Suppressor macrophage treated with lipopolysaccharide for 4 hours (primary cell): ENCODE data around the gene AOAH.

Source experiments
- DNase-seq: peaks from one replicate; pipeline ENCODE4 v3.0.0-alpha.2; 2020

The AOAH gene

DNA sequence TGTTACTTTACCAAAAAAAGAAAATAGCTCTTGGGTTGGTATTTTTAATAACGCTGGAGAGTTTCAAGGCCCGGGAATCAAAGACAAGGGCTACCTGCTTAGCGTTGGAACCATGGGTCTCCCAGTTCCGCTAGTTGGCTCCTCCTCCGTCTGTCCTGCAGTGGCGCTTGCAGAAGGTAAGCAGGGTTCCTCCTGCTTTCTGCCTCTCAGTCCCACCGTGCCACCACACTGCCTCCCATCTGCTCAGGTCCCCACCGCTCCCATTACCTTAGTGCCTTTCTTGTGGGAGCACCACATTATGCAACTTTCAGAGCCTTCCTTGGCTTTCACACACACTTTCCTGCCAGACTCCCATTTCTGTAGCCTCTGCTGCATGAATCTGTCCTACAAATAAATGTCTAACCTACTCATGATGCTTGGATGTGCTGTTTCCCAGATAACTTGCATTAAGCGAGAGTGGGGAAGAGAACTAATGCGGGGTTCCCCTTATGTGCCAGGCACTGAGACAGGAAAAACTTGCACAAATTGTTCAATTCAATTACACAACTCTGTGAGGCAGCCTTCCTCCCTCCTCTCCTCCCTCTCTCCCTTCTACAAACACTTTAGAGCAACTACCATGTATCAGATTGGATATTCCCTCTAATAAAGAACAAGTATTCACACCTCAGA is 124.5 kb downstream of the AOAH start:
- peak; percentile 45 for DNase-seq

GRCh38 chr7:36598054-36598674 is 126.1 kb downstream of the AOAH start:
- DNase-seq, result no peak

GRCh38 chr7:36597090-36597773 is 127.1 kb downstream of the AOAH start:
- DNase-seq, result no peak

- DNase-seq, result no peak
These were observed 129.8 kb downstream of the AOAH start for GRCh38 chr7:36594445-36594844.

DNA sequence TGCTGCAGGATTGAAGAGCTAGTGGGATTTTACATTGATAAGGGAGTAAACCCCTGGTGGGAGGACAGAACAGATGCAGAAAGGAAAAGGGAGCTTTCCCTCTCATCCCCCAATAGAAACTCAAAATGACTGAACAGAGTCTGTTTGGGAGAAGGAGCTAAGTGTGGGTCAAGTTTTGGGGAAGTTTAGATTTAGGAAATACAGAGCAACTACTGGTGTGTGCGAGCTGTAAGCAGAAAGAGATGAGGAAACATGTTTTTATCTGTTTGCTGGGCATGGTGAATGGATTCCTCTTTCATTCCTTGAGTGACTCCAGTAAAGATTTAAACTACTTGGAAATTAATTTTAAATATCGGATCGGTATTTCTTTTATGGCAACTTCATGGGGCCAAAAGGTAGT is 132.7 kb downstream of the AOAH start:
- peak; percentile 43 for DNase-seq

DNA sequence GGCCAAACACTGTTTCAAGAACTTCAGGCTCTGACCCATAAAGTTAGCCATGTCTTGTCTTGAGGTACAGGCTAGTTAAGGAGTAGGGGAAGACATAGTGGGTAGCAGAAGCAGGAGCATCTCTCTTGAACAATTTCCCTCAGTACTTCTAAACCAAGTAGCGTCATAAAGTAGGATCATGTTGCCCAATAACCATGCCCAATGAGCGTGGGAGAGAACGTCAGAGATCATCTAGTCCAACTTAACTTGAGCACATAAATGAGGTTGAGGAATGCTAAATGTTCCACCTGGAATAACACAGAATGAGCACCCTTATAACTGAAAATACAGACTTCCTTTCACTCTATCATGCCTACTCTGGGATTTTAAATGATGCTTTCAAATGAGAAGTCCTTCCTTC is 134.9 kb downstream of the AOAH start:
- DNase-seq, result no peak

DNA sequence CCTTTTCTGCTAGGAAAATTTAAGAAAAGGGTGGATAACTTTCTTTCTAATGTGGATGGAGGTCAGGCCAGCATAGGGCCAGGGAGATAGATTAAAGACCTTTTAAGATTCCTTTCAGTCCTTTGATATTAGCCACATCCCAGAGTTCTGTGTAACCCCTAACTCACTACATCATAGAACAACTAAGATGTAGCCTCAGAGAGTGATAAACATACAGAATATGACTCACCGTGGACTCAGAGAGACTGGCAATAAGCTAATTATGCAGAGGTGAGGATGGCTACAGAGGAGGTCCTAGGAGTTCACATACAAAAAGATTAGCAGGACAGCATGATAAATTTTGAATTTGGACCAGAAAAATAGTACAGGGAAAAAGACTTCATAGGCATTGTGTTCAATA is 141.0 kb downstream of the AOAH start:
- no peak for DNase-seq

DNA sequence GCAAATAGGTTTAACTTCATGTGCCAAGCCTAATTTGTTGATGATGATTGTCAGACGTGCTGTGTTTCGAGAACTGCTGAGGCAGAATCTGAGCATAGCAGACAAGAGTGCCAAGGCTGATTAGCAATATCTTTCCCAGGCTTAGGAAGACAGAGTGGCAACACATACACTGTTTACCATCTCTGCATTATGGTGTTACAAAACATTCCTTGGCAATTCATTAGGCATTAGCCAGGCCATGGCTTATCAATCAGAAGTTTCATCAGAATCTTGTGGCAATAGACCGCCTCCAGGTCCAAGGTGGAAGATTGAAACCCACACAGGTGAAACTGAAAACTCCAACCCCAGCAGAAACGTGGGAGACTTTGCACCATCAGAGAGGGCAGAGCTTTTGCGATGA is 148.5 kb downstream of the AOAH start:
- DNase-seq, result no peak

GRCh38 chr7:36573066-36573465 is 151.2 kb downstream of the AOAH start:
- no peak for DNase-seq

DNA sequence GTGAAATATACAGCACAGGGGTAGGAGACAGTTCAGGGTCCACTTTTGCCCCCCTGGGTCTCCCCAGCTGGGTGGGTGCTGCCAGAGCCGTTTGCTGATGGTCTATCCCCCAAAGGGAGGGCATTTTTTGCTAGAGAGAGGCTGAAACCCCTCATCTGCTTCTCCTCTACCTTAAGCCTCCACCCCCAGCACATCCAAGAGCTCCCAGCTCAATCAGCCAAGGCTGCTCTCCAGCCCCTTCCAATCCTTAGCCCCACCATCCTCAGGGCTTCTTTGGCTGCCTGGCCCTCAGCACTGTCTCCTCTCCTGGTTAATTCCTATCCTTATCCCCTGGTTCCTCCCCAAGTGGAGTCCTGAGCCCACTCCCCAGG is 153.1 kb downstream of the AOAH start:
- no peak for DNase-seq

DNA sequence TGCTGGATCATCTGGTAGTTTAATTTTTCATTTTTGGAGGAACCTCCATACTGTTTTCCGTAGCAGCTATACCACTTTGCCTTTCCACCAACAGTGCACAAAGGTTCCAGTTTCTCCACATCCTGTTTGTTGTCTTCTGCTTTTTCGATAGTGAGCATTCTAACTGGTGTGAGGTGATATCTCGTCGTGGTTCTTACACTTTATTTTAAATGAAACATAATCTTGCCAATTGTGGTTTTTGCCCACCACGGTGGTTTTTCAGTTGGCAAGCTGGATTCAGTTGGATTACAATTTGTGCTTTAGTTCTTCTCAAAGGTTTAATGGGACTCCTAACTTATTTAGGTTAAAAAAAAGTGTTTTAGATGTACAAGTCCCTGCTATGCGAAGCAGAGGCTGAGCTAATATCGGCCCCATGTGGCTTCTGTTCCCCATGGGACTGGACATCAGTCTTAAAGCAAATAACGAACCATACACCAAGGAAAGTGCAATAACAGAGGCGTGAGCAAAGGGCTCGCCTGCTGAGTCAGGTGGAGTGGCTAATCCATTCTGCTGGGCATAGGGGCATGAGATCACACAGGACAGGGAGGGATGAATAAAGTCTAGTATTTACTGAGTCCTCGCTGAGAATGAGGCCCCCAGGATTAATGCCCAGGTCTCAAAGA is 153.6 kb downstream of the AOAH start:
- peak; percentile 12 for DNase-seq

- peak; percentile 22 for DNase-seq
These were observed 155.8 kb downstream of the AOAH start for GRCh38 chr7:36568452-36568849.

DNA sequence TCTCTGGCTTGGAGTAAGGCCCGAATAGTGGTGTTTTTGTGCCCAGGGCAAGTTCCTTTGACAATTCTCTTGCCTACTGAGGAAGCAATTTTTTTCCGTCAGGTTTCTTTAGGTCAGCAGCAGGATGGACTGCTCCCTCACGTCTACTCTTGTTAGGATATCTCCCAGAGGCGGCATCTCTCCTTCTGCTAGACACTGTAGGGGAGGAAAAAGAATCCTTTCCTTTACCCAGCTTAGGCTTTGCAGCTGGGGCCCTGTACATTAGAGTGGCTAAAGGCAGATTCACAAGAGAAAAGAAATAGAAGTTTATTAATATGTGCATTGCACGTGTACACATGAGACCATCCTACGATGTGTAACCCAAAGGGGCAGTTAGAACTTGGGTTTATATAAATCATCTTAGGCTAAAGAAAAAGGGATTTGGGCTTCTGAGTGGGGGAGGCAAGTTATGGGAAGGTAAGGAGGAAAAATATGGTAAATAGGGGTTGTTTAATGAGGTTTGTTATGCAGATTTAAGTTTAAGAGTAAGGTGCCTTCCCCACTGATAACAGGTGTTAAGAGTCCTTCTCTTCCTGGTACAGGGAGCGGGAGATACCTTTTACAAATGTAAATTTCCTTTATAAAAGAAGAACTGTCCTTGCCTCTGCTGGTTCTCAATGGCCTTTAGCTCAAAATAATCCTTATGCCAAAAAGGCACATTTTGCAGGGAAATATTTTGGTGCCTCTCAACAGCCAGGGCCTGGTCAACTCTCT is 156.4 kb downstream of the AOAH start:
- DNase-seq, result no peak

GRCh38 chr7:36565792-36566356 is 158.4 kb downstream of the AOAH start:
- DNase-seq, result peak; percentile 63

- DNase-seq, result no peak
These were observed 159.8 kb downstream of the AOAH start for GRCh38 chr7:36564489-36564888.

GRCh38 chr7:36563706-36564327 is 160.5 kb downstream of the AOAH start:
- peak; percentile 41 for DNase-seq

GRCh38 chr7:36562121-36562520 is 162.2 kb downstream of the AOAH start:
- no peak for DNase-seq

- no peak for DNase-seq
These were observed 175.3 kb downstream of the AOAH start for GRCh38 chr7:36549029-36549428.

GRCh38 chr7:36547416-36547815 is 176.9 kb downstream of the AOAH start:
- no peak for DNase-seq

GRCh38 chr7:36546331-36546730 is 178.0 kb downstream of the AOAH start:
- DNase-seq, result no peak

DNA sequence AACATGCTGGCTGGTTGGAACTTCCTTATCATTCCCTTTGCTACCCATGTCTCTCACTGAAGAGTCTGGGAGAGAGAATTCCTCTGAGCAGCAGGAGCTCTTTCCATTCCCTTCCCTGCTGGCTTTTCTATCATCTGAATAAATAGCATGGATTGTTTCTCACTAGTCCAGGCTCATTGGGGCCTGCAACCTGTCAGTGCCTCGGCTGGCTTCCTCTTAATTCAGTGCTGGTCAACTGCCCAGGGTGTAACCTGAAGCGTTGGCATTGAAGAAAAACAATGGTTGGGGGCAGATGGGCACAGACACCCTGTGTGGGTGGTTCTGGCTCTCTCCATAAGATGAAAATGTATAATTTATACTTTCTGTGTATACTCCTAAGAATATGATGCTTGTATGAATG is 179.0 kb downstream of the AOAH start:
- no peak for DNase-seq

DNA sequence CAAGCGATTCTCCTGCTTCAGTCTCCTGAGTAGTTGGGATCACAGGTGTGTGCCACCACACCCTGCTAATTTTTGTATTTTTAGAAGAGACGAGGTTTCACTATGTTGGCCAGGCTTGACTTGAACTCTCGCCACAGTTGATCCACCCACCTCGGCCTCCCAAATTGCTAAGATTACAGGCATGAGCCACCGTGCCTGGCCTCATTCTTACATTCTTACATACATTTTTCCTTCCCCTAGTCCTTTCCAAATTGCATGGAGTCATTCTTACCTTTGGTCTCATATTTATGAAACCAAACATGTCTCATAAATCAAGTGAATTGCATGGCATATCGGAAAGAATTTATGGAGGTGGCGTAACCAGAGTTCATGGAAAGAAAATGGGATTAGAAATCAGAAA is 186.2 kb downstream of the AOAH start:
- DNase-seq, result no peak
